NT2/D1 (cell line): ENCODE results near the gene TUBA4A.

Source experiments
- DNase-seq: peaks from one replicate; pipeline ENCODE4 v3.0.0-alpha.2; 2011; ENCODE audit warnings: low read depth, low spot score
- H3K27me3 ChIP-seq: 2 replicates; pipeline ENCODE4 v1.6.0; 2011; ENCODE audit warnings: mild to moderate bottlenecking; ENCODE audit not compliant: insufficient read length, insufficient read depth
- H3K36me3 ChIP-seq: 2 replicates; pipeline ENCODE4 v1.6.1; 2011; ENCODE audit warnings: mild to moderate bottlenecking, low read length, mixed read lengths; ENCODE audit not compliant: insufficient read depth, insufficient read length
- H3K4me1 ChIP-seq: 2 replicates; pipeline ENCODE4 v1.5.1; 2011; ENCODE audit not compliant: insufficient read depth, insufficient read length
- H3K4me3 ChIP-seq: 2 replicates; pipeline ENCODE4 v1.5.1; 2011; ENCODE audit warnings: low read depth; ENCODE audit not compliant: insufficient read length
- H3K9ac ChIP-seq: 2 replicates; pipeline ENCODE4 v1.6.0; 2011; ENCODE audit warnings: low read depth; ENCODE audit not compliant: insufficient read length
- H3K9me3 ChIP-seq: 2 replicates; pipeline ENCODE4 v1.5.1; 2011; ENCODE audit warnings: mild to moderate bottlenecking, low read length; ENCODE audit not compliant: insufficient read depth
- SUZ12 ChIP-seq: IDR thresholded peaks from 2 replicates; pipeline ENCODE4 v1.6.1; 2011; ENCODE audit not compliant: insufficient read length, insufficient read depth; ENCODE audit errors: extremely low read depth
- YY1 ChIP-seq: IDR thresholded peaks from 2 replicates; pipeline ENCODE4 v1.6.1; 2011; ENCODE audit not compliant: insufficient read length, insufficient read depth
- ZNF274 ChIP-seq: IDR thresholded peaks from 2 replicates; pipeline ENCODE4 v1.6.1; 2011; ENCODE audit warnings: mild to moderate bottlenecking, low read depth, low read length

TUBA4A gene

GRCh38 chr2:219218217-219218731, 35.4 kb downstream of the TUBA4A start:
- Histone ChIP-seq H3K9me3 (no peaks in the 10 kb centered on the region), H3K9ac (peak overlapping the region; percentile 88), H3K4me3 (peak overlapping the region; percentile 70), H3K36me3 (peaks cover 78% of the 10 kb centered on the region), H3K27me3 (no peaks in the 10 kb centered on the region), H3K4me1 (peaks cover 10% of the 10 kb centered on the region)
- TF ChIP-seq SUZ12 (no peak), YY1 (no peak), ZNF274 (no peak)
- DNase-seq: no peak

- no peaks in the 10 kb centered on the region for H3K9me3 ChIP-seq
- peaks cover 76% of the 10 kb centered on the region for H3K36me3 ChIP-seq
- H3K4me1 ChIP-seq: peaks cover 10% of the 10 kb centered on the region
- no peaks in the 10 kb centered on the region for H3K27me3 ChIP-seq
- H3K4me3 ChIP-seq: no peak overlapping the region
- TF ChIP-seq ZNF274 (no peak), YY1 (no peak), SUZ12 (no peak)
- no peak for DNase-seq
- H3K9ac ChIP-seq: peak overlapping the region; percentile 36
These were observed 37.2 kb downstream of the TUBA4A start for GRCh38 chr2:219216535-219216915.

GRCh38 chr2:219215871-219216534, 37.7 kb downstream of the TUBA4A start:
- H3K9me3 ChIP-seq: no peaks in the 10 kb centered on the region
- no peak overlapping the region for H3K4me3 ChIP-seq
- H3K9ac ChIP-seq: peak overlapping the region; percentile 33
- H3K27me3 ChIP-seq: no peaks in the 10 kb centered on the region
- H3K36me3 ChIP-seq: peaks cover 75% of the 10 kb centered on the region
- TF ChIP-seq ZNF274 (no peak), YY1 (no peak), SUZ12 (no peak)
- H3K4me1 ChIP-seq: peaks cover 10% of the 10 kb centered on the region
- DNase-seq: no peak

- Histone ChIP-seq H3K4me3 (no peak overlapping the region), H3K36me3 (peaks cover 75% of the 10 kb centered on the region), H3K9me3 (no peaks in the 10 kb centered on the region), H3K27me3 (no peaks in the 10 kb centered on the region), H3K9ac (no peak overlapping the region), H3K4me1 (peaks cover 10% of the 10 kb centered on the region)
- DNase-seq: no peak
- TF ChIP-seq YY1 (no peak), SUZ12 (no peak), ZNF274 (no peak)
These were observed 38.9 kb downstream of the TUBA4A start for GRCh38 chr2:219214786-219215185.

GRCh38 chr2:219214141-219214540, 39.6 kb downstream of the TUBA4A start:
- Histone ChIP-seq H3K4me3 (no peak overlapping the region), H3K36me3 (peaks cover 76% of the 10 kb centered on the region), H3K27me3 (no peaks in the 10 kb centered on the region), H3K9me3 (no peaks in the 10 kb centered on the region), H3K9ac (no peak overlapping the region), H3K4me1 (peaks cover 8% of the 10 kb centered on the region)
- DNase-seq: no peak
- TF ChIP-seq SUZ12 (no peak), YY1 (no peak), ZNF274 (no peak)

- Histone ChIP-seq H3K4me1 (peaks cover 8% of the 10 kb centered on the region), H3K36me3 (peaks cover 81% of the 10 kb centered on the region), H3K9me3 (no peaks in the 10 kb centered on the region), H3K4me3 (no peak overlapping the region), H3K27me3 (no peaks in the 10 kb centered on the region), H3K9ac (no peak overlapping the region)
- TF ChIP-seq SUZ12: no peak
- TF ChIP-seq YY1: no peak
- TF ChIP-seq ZNF274: no peak
- no peak for DNase-seq
These were observed 40.1 kb downstream of the TUBA4A start for GRCh38 chr2:219213486-219214071.

GRCh38 chr2:219213026-219213415, 40.7 kb downstream of the TUBA4A start:
- no peak for TF ChIP-seq YY1
- no peak for TF ChIP-seq SUZ12
- TF ChIP-seq ZNF274: no peak
- H3K4me3 ChIP-seq: no peak overlapping the region
- no peaks in the 10 kb centered on the region for H3K9me3 ChIP-seq
- peaks cover 87% of the 10 kb centered on the region for H3K36me3 ChIP-seq
- H3K9ac ChIP-seq: no peak overlapping the region
- H3K27me3 ChIP-seq: no peaks in the 10 kb centered on the region
- peaks cover 10% of the 10 kb centered on the region for H3K4me1 ChIP-seq
- no peak for DNase-seq
